AG10803 (cell line): ENCODE results near the gene TMEM108.

Source experiments
- DNase-seq: peaks from one replicate; pipeline ENCODE4 v3.0.0; 2010; ENCODE audit warnings: low read depth
- H3K4me3 ChIP-seq: 2 replicates; pipeline ENCODE4 v1.5.1; 2011; ENCODE audit warnings: mild to moderate bottlenecking, low read length, control low read depth
- TF ChIP-seq, protein P1 (sequence below): conservative IDR thresholded peaks from 2 replicates; pipeline ENCODE4 v1.5.1; 2011; ENCODE audit warnings: mild to moderate bottlenecking, low read length, control low read depth, inconsistent platforms

The TMEM108 gene

DNA sequence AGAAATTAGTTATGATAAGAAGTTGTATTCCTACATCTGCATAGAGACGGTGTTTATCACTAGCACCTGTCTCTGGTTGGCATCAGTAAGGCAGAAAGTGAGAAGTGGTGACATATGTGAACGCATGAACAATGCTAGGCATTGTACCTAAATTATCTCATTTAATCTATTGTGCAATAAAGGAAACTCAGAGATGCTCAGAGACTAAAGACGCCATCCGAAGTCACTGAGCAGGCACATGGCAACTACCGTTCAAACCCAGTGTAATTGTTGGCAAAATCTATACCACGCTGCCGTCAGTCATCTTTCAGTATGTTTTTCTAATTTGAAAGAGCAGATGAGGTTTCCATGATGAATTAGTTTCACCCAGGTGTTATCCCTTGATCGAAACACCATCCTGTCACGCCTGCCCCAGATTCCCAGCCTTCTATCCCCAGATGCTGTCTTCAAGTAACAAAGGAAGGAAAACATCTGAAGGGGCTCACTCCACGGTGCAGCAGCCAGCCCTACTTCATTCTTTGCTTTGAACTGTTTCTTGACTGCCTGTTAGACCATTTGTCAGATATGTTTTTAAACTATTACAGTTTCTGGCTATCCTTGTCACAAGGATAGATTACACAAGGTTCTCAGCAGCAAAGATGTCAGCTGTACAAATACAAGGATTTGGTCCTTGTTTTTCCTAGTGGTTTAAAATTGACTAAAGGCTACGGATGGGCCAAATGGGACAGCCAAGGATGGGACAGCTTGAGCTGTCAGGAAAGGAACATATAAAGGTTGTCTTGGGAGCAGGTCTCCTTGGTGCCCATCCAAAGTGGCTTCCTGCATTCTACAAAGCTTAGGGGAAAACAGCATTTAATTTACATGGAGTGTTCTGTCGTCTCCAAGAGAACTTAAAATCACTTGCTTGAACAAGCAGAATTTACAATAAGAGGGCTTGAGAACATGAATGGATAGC lies 99.1 kb downstream of the TMEM108 start:
- H3K4me3 ChIP-seq: no peak overlapping the region
- TF ChIP-seq, protein P1, sequence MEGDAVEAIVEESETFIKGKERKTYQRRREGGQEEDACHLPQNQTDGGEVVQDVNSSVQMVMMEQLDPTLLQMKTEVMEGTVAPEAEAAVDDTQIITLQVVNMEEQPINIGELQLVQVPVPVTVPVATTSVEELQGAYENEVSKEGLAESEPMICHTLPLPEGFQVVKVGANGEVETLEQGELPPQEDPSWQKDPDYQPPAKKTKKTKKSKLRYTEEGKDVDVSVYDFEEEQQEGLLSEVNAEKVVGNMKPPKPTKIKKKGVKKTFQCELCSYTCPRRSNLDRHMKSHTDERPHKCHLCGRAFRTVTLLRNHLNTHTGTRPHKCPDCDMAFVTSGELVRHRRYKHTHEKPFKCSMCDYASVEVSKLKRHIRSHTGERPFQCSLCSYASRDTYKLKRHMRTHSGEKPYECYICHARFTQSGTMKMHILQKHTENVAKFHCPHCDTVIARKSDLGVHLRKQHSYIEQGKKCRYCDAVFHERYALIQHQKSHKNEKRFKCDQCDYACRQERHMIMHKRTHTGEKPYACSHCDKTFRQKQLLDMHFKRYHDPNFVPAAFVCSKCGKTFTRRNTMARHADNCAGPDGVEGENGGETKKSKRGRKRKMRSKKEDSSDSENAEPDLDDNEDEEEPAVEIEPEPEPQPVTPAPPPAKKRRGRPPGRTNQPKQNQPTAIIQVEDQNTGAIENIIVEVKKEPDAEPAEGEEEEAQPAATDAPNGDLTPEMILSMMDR: no peak
- DNase-seq: no peak

DNA sequence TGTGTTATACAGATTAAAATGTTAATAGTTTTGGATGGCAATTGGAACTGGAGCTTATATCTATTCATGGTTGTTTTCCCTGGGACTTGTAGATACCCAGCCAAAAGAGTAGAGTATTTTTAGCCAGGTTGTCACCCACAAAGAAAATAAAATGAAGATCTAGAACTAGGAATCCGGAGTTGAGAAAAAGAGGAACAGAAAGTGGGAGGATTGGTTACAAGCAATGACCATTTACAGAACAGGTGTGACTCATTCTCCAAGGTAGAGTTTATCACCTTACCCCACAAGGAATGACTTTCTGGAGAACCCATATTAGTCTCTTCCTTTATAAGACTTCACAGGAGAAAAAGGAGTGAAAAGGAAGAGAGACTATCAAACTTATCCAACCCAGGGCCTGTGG lies 99.8 kb downstream of the TMEM108 start:
- no peak for DNase-seq
- TF ChIP-seq, protein P1: no peak
- no peak overlapping the region for H3K4me3 ChIP-seq

DNA sequence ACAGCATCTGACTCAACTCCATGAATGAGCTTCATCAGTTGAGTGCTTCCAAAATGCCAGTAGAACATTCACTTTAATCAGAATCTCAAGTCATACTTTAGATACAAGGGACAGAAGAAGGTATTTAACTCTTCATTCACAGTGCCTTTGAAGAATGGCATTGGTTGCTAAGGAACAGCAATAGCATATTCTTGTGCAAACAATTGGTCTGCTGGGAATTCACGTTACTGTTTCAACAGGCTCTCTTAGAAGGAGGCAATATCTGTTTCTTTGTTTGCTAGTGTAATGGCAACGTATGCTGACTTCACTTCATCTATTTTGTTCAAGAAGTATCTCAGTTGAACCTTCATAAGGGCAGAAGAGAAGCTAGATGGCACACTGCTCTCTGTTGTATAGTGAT lies 113.9 kb downstream of the TMEM108 start:
- DNase-seq: no peak
- TF ChIP-seq, protein P1: no peak
- no peak overlapping the region for H3K4me3 ChIP-seq

DNA sequence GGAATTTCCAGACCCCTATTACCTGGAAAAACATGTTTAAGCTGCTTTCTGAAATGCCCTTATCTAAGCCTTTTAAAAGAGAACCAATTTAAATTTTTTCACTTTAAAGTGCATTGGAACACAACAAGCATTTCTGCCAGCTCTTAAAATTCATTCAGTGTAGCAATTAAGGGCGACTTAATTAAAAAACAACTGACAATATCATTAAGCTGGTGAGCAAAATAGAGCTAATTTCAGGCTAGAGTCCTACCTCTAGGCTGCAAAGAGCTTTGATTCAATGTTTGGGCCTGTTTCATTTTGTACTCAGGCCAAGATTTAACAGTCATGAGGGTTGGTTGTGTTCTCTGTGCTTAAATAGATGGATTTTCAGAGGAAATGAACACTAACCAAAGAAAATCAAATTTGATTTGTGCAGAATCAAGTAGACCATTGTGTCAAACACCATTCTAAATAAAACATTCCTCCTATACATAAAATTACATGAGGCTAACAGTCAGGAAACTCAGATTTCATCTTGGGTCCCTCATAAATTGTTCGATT lies 114.6 kb downstream of the TMEM108 start:
- DNase-seq: no peak
- TF ChIP-seq, protein P1: no peak
- H3K4me3 ChIP-seq: no peak overlapping the region

DNA sequence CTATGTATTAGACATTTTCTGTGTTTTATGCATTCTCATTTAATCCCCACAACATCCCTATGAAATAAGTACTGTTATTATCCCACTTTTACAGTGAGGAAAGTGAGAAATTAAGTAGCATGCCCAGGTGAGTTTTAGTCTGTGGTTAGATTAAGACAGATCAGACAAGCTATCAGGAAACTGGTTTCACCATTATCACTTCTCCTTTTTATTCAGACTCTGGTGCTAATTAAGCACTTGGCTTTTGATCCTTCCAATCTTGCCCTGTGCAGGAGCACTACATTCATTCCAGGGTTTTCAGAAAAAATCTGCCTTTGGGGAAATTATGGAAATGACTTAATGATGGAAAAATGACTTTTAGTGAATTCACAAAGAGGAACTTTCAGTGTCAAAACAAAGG lies 115.2 kb downstream of the TMEM108 start:
- no peak for DNase-seq
- TF ChIP-seq, protein P1: no peak
- H3K4me3 ChIP-seq: no peak overlapping the region

DNA sequence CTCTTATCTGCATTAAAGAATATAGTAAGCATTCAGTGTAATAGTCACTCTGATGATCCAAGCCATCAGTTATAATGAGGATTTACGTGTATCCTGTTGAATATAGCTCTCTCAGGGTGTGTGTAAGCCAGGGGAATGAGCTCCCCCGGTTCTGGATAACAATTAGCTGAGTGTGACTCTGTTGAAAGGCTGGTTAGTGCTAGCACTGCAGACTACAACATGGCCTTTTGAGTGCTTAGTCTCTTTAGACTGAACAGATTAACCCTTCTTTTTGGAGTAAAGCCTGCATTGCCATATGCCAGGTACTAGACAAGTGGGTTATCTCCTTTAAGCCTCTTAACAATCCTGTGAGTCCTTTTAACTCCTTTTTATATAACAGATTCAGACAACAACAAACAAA lies 119.5 kb downstream of the TMEM108 start:
- H3K4me3 ChIP-seq: no peak overlapping the region
- TF ChIP-seq, protein P1: no peak
- DNase-seq: no peak

DNA sequence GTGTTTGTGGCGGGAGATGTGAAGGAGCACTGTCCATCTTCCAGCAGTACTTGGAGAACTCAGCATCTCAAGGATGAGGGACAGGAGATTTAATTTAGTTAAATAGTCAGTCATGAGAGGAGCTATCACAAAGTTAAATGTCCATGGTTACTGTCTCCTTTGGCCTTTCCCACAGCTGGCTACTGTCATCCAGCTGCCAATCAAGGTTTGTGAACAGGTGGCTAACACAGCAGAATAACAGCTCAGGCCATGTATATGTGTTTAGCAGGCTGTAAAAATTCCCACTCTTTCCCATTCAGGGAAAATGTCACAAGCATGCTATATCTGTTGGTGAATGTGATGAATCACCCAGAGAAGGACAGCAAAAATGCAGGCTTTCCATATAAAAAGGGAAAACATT lies 120.5 kb downstream of the TMEM108 start:
- H3K4me3 ChIP-seq: no peak overlapping the region
- TF ChIP-seq, protein P1: no peak
- DNase-seq: no peak
